Stimulated activated CD4-positive, alpha-beta T cell treated with anti-CD3 and anti-CD28 coated beads, Interleukin-1b, Interleukin-23, amount 100 ng/mL, for 1 hour (primary cell): ENCODE results near the gene DDR1.

Experiments
- DNase-seq, 2 donors: peaks; one replicate each; pipeline ENCODE4 v3.0.0-alpha.2; 2020; ENCODE audit warnings: low read depth in 2 of 2

DDR1 gene

GRCh38 chr6:30881392-30882203, 2.7 kb upstream of the DDR1 start:
- no peak for DNase-seq

DNA sequence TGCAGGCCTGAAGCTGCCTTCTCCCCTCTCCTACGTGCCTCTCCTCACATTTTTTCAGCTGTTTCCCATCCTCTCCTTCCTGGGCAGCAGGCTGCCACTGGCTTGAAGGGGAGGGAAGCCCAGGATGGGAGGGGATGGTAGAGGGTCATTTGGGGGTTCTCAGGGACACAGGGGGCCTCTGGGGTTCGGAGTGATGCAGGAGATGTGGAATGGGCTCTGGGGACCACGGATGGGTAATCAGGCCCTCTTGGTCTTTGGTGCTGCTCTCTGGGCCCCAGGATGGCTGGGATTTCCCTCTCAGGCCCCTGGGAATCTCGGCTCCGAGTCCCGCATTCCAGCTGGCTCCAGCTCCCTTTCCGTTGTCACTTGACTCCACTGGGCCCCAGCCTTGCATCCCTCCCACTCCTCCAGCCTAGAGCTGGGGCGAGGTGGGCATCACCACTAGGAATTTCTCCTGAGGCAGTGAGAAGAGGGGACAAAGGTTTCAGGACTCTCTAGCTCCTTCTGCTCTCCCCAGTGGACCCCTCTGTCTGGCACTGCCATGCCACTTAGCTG, 2.0 kb upstream of the DDR1 start:
- DNase-seq = no peak

- no peak for DNase-seq
These were observed 1.3 kb upstream of the DDR1 start for GRCh38 chr6:30882759-30883684.

DNA sequence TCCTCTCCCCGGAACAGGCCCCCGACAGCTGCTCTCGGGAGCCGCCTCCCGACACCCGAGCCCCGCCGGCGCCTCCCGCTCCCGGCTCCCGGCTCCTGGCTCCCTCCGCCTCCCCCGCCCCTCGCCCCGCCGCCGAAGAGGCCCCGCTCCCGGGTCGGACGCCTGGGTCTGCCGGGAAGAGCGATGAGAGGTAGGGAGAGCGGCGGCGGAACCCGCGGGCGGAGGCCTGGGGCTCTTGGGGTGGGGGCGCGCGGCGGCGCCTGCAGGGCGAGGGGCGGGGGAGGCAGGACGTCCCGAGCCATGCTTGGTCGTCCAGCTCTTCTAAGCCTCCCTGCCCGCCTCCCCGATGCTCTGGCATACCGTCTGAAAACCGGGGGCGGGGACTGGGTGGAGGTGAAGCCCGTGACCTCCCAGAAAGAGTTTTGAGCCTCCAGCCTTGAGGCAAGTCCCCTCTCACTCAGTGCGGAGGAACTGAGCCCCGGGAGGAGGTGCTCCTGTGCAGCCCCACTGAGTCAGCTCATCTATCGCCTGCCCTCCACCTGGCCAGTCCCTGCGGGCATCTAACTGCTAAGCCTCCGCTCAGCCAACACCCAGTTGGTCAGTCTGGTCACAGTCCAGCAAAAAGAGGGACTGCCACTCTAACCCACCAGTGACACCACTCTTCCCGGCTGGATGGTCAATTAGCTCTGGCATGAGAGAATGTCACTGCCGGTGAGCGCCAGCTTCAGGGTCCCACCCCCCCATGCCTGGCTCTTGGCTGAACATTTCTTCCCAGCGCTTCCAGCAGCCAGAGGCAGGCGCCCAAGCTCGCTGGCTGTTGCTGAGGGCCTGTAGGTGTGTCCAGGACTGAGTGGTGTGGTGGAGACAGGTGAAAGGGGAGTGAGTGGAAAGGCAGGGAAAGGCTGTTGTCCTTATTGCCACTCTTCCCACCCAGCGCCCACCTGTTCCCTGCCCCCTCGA, 482 bp downstream of the DDR1 start:
- DNase-seq = no peak

- DNase-seq = no peak
These were observed 1.2 kb downstream of the DDR1 start for GRCh38 chr6:30885481-30885998.

DNA sequence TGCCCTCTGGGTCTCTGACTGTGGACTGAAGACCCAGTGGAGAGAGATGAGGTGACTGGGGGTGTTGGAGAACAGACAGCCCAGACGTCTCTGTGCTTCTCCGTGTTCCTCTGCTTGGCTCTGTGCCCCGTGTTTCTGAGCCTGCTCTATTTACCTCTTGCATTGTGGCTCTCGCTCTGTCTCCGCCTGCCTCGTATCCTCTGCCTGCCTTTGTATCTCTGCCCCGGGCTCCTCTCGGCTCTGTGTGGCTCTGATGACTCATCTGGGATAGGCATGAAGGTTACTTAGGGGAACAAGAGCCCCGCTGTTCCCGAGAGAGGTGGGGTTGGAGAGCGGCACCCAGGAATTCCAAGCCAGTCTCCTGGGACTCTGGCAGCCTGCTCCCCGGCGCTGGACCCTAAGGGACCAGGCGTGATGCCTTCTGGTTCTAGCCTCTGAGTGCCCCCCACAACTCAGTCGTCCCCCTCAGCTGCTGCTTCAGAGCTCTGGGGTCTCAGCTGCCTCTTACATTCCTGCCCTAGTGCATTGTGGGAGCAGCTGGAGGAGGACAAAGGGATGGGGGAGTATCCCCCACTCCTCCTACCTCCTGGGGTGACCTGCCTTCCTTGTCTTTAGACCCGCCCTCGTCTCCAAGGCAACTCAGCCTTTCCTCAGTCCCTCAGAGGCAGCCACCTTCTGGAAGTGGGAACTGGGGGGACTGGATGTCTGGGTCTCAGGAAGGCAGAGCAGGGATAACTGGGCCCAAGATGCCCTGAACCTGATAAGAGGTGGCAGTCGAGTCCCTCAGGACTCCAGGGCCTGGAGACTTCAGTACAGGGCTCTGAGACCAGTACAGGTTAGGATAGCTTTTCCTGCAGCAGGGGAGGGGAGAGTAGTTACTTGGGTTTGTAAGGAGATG, 1.9 kb downstream of the DDR1 start:
- DNase-seq = no peak

DNA sequence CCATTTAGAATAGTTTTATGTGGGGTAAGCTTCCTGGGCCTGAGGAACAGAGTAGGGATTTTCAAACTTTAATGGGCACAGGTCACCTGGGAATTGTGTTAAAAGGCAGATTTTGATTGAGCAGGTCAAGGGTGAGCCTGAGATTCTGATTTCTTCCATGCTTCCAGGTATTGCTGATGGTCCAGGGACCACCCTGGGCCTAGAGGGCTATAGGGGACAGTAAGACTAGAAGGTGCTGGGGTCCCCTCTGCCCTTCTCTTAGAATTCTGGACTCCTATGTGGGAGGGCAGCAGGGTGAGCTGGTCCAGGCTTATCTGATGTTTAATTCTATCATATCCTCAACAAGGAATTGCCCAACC, 2.6 kb downstream of the DDR1 start:
- DNase-seq = no peak

GRCh38 chr6:30887901-30888815, 3.8 kb downstream of the DDR1 start:
- DNase-seq = no peak

- DNase-seq = no peak
These were observed 4.6 kb downstream of the DDR1 start for GRCh38 chr6:30888816-30889495.

- DNase-seq = no peak
These were observed 5.2 kb downstream of the DDR1 start for GRCh38 chr6:30889496-30889885.

DNA sequence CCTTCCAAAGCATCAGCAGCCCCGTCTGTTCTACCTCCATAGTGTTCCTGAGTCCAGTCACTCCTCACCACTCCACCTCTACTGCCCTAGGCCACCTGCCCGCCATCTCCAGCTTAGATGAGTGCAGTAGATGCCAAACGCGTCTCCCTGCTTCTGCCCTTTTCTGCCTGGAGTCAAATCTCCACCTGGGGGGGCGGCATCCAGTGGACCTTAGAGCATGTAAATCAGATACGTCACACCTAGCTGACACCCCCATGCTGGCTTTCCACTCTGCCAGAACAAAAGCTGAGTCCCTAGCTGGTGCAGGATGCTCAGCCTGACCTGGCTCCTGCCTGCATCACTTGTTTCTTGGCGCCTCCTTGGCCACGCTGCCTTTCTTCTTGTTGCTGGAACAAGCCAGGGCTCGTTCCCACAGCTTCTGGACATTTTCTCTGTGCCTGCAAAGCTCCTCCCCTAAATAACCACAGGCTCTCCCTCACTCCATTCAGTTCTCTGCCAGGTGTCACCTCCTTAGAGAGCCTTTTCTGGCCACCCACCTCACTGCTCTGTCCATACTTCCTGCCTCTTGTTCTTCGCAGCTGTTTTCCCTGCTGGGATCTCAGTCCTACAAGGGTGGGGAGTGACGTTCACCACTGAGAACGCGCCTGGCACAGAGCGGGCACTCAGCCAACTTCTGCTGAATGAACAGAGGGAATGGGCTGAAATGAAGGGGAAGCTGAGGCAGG, 5.8 kb downstream of the DDR1 start:
- no peak for DNase-seq

DNA sequence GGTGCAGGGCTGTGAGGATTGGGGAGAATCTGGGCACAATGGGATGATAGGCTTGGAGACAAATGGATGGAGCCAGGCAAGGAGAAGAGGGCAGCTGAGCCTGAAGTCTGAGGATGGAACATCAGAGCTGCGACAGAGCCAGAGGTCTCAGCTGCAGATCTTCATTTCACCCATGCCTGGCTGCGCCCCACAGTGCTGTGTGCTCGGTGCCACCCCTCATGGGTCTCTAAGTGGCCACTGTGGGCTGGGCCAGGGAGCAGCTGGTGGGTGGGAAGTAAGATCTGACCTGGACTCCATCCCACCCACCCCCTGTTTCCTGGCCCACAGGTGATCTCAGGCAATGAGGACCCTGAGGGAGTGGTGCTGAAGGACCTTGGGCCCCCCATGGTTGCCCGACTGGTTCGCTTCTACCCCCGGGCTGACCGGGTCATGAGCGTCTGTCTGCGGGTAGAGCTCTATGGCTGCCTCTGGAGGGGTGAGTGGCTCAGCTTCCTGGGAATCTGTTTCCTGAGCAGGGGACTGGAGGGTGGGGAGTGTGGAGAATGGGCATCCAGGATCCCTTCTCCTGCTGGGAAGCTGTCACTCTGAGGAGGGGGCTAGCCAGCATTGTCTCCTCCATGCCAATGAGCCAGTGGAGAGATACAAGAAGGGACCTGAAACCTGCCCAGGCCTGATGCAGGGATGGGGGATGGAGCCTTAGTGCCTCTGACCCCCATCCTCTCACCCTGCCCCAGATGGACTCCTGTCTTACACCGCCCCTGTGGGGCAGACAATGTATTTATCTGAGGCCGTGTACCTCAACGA, 6.5 kb downstream of the DDR1 start:
- no peak for DNase-seq

DNA sequence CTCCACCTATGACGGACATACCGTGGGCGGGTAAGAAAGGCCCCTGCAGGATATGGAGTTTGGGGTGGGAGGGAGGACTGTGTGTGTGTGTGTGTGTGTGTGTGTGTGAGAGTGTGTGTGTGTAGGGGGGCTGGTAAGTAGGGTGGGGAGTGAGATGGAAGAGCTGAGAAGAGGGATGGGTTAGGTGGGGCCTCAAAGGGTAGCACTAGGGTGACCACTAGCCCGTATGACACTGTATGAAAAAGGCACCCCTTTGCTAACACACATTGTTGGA, 7.1 kb downstream of the DDR1 start:
- no peak for DNase-seq

DNA sequence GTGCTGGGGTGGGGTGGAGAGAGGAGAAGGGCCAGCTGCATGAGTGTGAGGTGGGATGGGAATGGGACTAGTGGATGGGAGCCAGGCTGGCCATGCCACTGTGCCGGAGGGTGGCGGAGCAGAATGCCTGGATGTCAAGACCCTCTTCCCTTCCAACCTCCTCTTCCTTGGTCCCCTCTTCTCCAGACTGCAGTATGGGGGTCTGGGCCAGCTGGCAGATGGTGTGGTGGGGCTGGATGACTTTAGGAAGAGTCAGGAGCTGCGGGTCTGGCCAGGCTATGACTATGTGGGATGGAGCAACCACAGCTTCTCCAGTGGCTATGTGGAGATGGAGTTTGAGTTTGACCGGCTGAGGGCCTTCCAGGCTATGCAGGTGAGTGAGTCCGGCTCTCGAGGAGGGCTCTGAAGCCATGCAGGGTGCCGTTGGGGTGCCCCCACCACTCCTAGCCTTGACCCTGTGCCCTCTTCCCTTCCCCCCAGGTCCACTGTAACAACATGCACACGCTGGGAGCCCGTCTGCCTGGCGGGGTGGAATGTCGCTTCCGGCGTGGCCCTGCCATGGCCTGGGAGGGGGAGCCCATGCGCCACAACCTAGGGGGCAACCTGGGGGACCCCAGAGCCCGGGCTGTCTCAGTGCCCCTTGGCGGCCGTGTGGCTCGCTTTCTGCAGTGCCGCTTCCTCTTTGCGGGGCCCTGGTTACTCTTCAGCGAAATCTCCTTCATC, 7.7 kb downstream of the DDR1 start:
- no peak for DNase-seq

DNA sequence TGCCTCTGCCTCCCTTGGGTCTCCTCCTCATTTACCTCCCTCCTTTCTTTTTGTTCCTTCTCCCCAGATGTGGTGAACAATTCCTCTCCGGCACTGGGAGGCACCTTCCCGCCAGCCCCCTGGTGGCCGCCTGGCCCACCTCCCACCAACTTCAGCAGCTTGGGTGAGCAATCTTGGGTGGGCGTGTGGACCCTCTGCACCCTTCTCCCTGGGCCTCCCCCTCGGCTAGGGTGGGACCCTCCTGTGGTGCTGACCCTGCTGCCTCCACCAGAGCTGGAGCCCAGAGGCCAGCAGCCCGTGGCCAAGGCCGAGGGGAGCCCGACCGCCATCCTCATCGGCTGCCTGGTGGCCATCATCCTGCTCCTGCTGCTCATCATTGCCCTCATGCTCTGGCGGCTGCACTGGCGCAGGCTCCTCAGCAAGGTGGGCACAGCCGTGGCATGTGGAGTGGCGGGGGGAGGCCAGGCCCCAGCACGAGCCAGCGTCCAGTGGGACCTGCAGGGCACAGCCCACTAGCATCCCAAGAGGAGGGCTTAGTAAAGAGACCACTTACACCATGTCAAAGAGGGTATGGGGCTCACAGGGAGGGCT, 8.8 kb downstream of the DDR1 start:
- DNase-seq = no peak

GRCh38 chr6:30893666-30894065, 9.3 kb downstream of the DDR1 start:
- DNase-seq = no peak
